A549 (cell line): ENCODE data around the gene HOXB5. TPM values are rescaled to one million over a fixed set of nuclear protein-coding genes. Genes with fewer than 3 reads are reported as not detected.

ENCODE experiments used
- ATAC-seq, 2 experiments: fragments of 200-7000 bp in 1 of 2; fragments of >200 bp in 1 of 2; cut with Nextera tagmentation in 1 of 2; cut with Tn5 transposase in 1 of 2; 3 replicates each; pipeline versions ENCODE4 v1.8.0 to v1.9.1; 2018 to 2020; ENCODE audit warnings: mild to moderate bottlenecking in 1 of 2, moderate library complexity in 1 of 2
- CTCF ChIA-PET: fragments of 300-600 bp; sonication (Branson Sonifier 250); formaldehyde crosslinking; extraction: SDS; loops from one replicate; lab custom pipeline; 2021; ENCODE audit warnings: antibody characterized with exemption, inconsistent platforms; lab: Yijun Ruan, JAX
- POLR2A ChIA-PET: fragments of 350-600 bp; formaldehyde crosslinking; extraction: SDS; loops from one replicate; lab custom pipeline; 2021; ENCODE audit warnings: antibody characterized with exemption, inconsistent platforms; lab: Yijun Ruan, JAX
- DNase-seq, 2 experiments: peaks; one replicate each; pipeline versions ENCODE4 v3.0.0 to v3.0.0-alpha.2; 2011 to 2016; ENCODE audit warnings: low read depth in 1 of 2, low spot score in 1 of 2
- FAIRE-seq: peaks from 2 replicates; lab custom pipeline; 2011; peaks lifted over from hg19 to GRCh38; lab: Jason Lieb, UNC
- H3K27ac ChIP-seq, 2 experiments: fragments of >200 bp; sonication (Bioruptor Twin); formaldehyde crosslinking; 3 replicates each; pipeline ENCODE4 v1.5.1; 2016 to 2017
- H3K4me1 ChIP-seq: fragments of >200 bp; sonication (Bioruptor Twin); formaldehyde crosslinking; 3 replicates; pipeline ENCODE4 v1.6.1; 2016
- H3K4me2 ChIP-seq: fragments of >200 bp; sonication (Bioruptor Twin); formaldehyde crosslinking; 3 replicates; pipeline ENCODE4 v1.6.1; 2016
- H3K4me3 ChIP-seq: fragments of >200 bp; sonication (Bioruptor Twin); formaldehyde crosslinking; 3 replicates; pipeline ENCODE4 v1.5.1; 2016
- H3K9me3 ChIP-seq: fragments of >200 bp; sonication (Bioruptor Twin); formaldehyde crosslinking; 3 replicates; pipeline ENCODE4 v1.6.1; 2016
- CBX2 ChIP-seq: fragments of 200-600 bp; sonication (generic); IDR thresholded peaks from 2 replicates; pipeline ENCODE4 v1.6.1; 2016; ENCODE audit warnings: low read depth, mild to moderate bottlenecking, borderline replicate concordance
- CBX8 ChIP-seq: fragments of 200-600 bp; sonication (generic); IDR thresholded peaks from 2 replicates; pipeline ENCODE4 v1.6.1; 2016
- CEBPB ChIP-seq, 2 experiments: fragments of >200 bp in 1 of 2; sonication (Bioruptor Twin) in 1 of 2; formaldehyde crosslinking in 1 of 2; IDR thresholded peaks; 2 replicates each; pipeline ENCODE4 v1.6.1; 2012 to 2016
- CHD4 ChIP-seq: fragments of 200-600 bp; sonication (generic); IDR thresholded peaks from 2 replicates; pipeline ENCODE4 v1.6.1; 2016; ENCODE audit warnings: antibody characterized with exemption, mild to moderate bottlenecking, borderline replicate concordance
- FOSL2 ChIP-seq, 2 experiments: fragments of 450-650 bp in 1 of 2; fragments of >200 bp in 1 of 2; sonication (Bioruptor Twin) in 1 of 2; formaldehyde crosslinking; IDR thresholded peaks; 2 replicates each; pipeline versions ENCODE4 v1.5.0 to v1.6.1; 2016 to 2020; ENCODE audit warnings: mild to moderate bottlenecking in 1 of 2, moderate library complexity in 1 of 2
- GATA3 ChIP-seq: IDR thresholded peaks from 2 replicates; pipeline ENCODE4 v1.6.1; 2012; ENCODE audit warnings: borderline replicate concordance
- JUNB ChIP-seq: fragments of >200 bp; sonication (Bioruptor Twin); formaldehyde crosslinking; IDR thresholded peaks from 2 replicates; pipeline ENCODE4 v1.6.1; 2016
- MAZ ChIP-seq: fragments of 150-350 bp; IDR thresholded peaks from 2 replicates; pipeline ENCODE4 v1.6.1; 2014; ENCODE audit warnings: antibody characterized with exemption, low read depth, low read length, borderline replicate concordance
- PHF8 ChIP-seq: fragments of 200-600 bp; sonication (generic); IDR thresholded peaks from 2 replicates; pipeline ENCODE4 v1.6.1; 2016; ENCODE audit warnings: low read depth, mild to moderate bottlenecking, antibody characterized with exemption, moderate library complexity, borderline replicate concordance
- RARB ChIP-seq: fragments of 250-450 bp; sonication (Bioruptor Pico); IDR thresholded peaks from 2 replicates; pipeline ENCODE4 v1.8.0; 2021; ENCODE audit warnings: mild to moderate bottlenecking, moderate library complexity
- SMC3 ChIP-seq: fragments of >200 bp; sonication (Bioruptor Twin); formaldehyde crosslinking; IDR thresholded peaks from 3 replicates; pipeline ENCODE4 v1.6.1; 2018; ENCODE audit warnings: inconsistent platforms
- TFCP2L1 ChIP-seq: fragments of 250-450 bp; sonication (Bioruptor Pico); IDR thresholded peaks from 2 replicates; pipeline ENCODE4 v1.5.0; 2021; ENCODE audit warnings: mild to moderate bottlenecking
- ZNF302 ChIP-seq: fragments of 250-450 bp; sonication (Bioruptor Pico); IDR thresholded peaks from 2 replicates; pipeline ENCODE4 v1.9.0; 2021; ENCODE audit warnings: inconsistent platforms, mild to moderate bottlenecking, moderate library complexity
- ZSCAN20 ChIP-seq: fragments of 250-450 bp; sonication (Bioruptor Pico); IDR thresholded peaks from 2 replicates; pipeline ENCODE4 v1.8.0; 2022; ENCODE audit warnings: mild to moderate bottlenecking, moderate library complexity
- WGBS: methylation state at CpG from one replicate; pipeline ENCODE4 v1.1.6; 2017; ENCODE audit errors: missing lambda C conversion rate; 5-methylcytosine and 5-hydroxymethylcytosine counted together
- polyA plus RNA-seq, 4 experiments: library from polyadenylated mRNA; depleted of rRNA in 3 of 4; stranded (reverse); fragments of >200 nt; fragmentation: RNase III in 1 of 4; extraction: RNeasy Plus Mini Kit Qiagen cat#74134 plus additional on column Dnase treatment in 1 of 4; gene quantifications; 2 replicates in 3 of 4; 3 replicates in 1 of 4; pipeline ENCODE4 v1.2.3, GENCODE V29; 2011 to 2017
- TF ChIP-seq, protein P1 (sequence below): fragments of 250-450 bp; sonication (Bioruptor Pico); IDR thresholded peaks from 2 replicates; pipeline ENCODE4 v1.5.0; 2021; ENCODE audit warnings: mild to moderate bottlenecking, moderate library complexity, borderline replicate concordance
- TF ChIP-seq, protein P2 (sequence below): fragments of 450-650 bp; IDR thresholded peaks from 2 replicates; pipeline ENCODE4 v1.6.1; 2014; ENCODE audit warnings: antibody characterized with exemption
- TF ChIP-seq, protein P3 (sequence below): fragments of >200 bp; sonication (Bioruptor Twin); formaldehyde crosslinking; IDR thresholded peaks from 3 replicates; pipeline ENCODE4 v1.5.1; 2016
- TF ChIP-seq, protein P4 (sequence below): IDR thresholded peaks from 2 replicates; pipeline ENCODE4 v1.6.1; 2012
- TF ChIP-seq, protein P5 (sequence below): fragments of 250-450 bp; sonication (Bioruptor Pico); IDR thresholded peaks from 2 replicates; pipeline ENCODE4 v1.5.0; 2020; ENCODE audit warnings: low read depth, mild to moderate bottlenecking, moderate library complexity
- TF ChIP-seq, protein P6 (sequence below): fragments of >200 bp; sonication (Bioruptor Twin); formaldehyde crosslinking; IDR thresholded peaks from 3 replicates; pipeline ENCODE4 v1.6.1; 2016

Gene HOXB5
- polyA plus RNA-seq, 2 of the 4 experiments (the other 2 are of a cell fraction): 2.5 to 3.0 TPM

DNA sequence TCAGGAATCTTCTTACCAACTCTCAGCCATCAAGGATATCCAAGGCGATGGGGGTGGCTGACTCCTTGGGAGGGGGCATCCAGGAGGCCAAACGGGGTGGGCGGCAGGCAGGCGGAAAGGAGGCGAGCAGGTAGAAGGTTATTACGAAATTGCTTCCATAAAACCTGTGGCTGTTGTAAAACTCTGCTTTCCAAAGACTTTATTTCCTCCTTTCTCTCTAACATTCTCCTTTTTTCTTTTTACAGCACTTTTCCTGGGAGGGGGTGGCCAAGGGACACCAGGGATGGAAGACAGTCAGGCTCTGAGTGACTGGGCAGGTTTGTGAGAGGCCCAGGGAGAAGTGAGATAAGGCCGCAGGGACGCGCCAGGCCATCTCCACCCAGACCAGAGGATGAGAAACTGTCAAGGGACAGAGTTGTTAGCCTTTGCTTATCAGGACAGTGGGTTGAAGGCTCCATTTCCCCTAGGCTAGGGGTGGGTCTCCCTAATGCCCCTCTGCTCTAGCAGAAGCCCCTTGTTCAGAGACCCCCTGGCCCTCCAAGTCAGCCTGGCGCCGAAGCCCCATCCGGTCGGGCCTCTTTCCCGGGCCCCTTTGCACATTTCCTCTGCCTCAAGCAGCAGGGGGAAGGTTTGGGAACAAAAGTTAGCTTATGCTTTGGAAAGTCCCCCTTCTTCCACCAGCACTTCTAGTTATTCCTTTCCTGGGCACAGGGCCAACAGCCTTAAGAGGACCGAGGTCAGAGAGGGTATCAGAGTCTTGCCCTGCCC is 37.5 kb upstream of the HOXB5 start:
- ATAC-seq (no peak), FAIRE-seq (no peak), DNase-seq (no peak)
- H3K4me2 ChIP-seq: no peak overlapping the region
- peak in 1 of 2 experiments; percentile 17; a peak in 1 of 4 replicates for TF ChIP-seq CEBPB (IDR thresholded peaks at IDR 0.05)
- no peak for TF ChIP-seq CBX2
- H3K27ac ChIP-seq: no peak overlapping the region
- H3K9me3 ChIP-seq: no peaks in the 10 kb centered on the region
- WGBS: 81% methylated on average over 15 of the region's 15 CpGs
- peaks cover 19% of the 10 kb centered on the region for H3K4me1 ChIP-seq
- ChIA-PET POLR2A (no interaction called here), CTCF (interaction anchor here (1.0 to 2.3 kb wide), 8 partner anchors 8 to 248 kb away, joined by 3 to 19 read pairs (median 5); no protein-coding TSS in a partner anchor)
- H3K4me3 ChIP-seq: no peak overlapping the region

DNA sequence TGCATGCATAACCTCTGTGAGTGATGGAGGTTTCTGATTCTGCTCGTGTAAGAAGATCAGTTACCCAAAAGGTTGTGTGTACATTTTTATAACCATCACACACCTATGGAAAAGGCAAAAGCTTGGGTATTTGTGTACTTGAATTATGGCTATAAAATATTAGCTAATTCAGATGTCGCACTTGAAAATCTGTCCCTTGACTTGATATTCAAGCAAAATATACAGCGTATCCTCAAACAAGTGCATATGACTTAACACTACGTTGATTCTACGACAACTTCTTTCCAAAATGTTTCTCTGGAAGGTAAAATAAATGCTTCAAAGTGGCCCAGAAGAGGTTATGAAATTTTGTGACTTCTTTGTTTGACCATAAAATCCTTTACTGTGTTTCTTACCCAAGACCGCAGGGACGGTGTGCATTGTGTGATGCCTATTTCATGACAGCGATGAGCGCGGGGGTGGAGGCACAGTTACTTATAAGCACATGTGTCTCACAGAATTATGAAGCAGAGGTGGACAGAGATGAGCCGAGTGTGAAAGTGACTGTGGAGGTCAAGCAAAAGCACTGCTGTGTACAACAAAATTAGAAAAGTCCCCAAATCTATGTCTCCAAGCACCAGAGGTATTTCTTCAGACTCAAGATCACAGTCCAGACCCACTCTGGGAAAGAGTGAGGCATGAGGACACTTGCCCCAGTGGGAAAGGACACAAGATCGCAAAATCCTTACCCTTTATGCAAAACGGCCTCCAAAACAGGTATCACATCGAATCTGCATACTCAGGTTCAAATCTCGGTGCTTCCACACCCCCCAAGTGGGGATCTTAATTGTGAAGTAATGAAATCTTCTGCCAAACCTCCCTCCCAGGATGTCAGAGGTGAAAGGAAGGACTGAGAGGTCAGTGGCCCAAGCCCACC is 36.7 kb upstream of the HOXB5 start:
- Histone ChIP-seq H3K4me2 (no peak overlapping the region), H3K9me3 (no peaks in the 10 kb centered on the region), H3K27ac (no peak overlapping the region), H3K4me1 (peaks cover 15% of the 10 kb centered on the region; the same call in 2 of the 3 replicates), H3K4me3 (no peak overlapping the region)
- 84% methylated on average over 15 of the region's 15 CpGs for WGBS
- no peak for FAIRE-seq
- ChIA-PET POLR2A (no interaction called here), CTCF (interaction anchor here (1.0 to 5.8 kb wide), 3 partner anchors 8 to 25 kb away, joined by 3 to 118 read pairs (median 14); no protein-coding TSS in a partner anchor)
- ATAC-seq: no peak
- TF ChIP-seq SMC3 (no peak), FOSL2 (IDR thresholded peaks at IDR 0.05) (no peak), FOSL2 (CRISPR knock-in tag; IDR thresholded peaks at IDR 0.05) (no peak), ZSCAN20 (no peak), CHD4 (no peak), JUNB (no peak), GATA3 (no peak), TFCP2L1 (no peak), MAZ (no peak), CEBPB (IDR thresholded peaks at IDR 0.05) (no peak), RARB (CRISPR knock-in tag) (no peak), PHF8 (no peak), ZNF302 (CRISPR knock-in tag) (no peak), CBX8 (no peak)
- TF ChIP-seq, protein P1, sequence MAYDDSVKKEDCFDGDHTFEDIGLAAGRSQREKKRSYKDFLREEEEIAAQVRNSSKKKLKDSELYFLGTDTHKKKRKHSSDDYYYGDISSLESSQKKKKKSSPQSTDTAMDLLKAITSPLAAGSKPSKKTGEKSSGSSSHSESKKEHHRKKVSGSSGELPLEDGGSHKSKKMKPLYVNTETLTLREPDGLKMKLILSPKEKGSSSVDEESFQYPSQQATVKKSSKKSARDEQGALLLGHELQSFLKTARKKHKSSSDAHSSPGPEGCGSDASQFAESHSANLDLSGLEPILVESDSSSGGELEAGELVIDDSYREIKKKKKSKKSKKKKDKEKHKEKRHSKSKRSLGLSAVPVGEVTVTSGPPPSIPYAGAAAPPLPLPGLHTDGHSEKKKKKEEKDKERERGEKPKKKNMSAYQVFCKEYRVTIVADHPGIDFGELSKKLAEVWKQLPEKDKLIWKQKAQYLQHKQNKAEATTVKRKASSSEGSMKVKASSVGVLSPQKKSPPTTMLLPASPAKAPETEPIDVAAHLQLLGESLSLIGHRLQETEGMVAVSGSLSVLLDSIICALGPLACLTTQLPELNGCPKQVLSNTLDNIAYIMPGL (CRISPR knock-in tag): no peak
- TF ChIP-seq, protein P2, sequence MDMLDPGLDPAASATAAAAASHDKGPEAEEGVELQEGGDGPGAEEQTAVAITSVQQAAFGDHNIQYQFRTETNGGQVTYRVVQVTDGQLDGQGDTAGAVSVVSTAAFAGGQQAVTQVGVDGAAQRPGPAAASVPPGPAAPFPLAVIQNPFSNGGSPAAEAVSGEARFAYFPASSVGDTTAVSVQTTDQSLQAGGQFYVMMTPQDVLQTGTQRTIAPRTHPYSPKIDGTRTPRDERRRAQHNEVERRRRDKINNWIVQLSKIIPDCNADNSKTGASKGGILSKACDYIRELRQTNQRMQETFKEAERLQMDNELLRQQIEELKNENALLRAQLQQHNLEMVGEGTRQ: no peak
- no peak for DNase-seq

DNA sequence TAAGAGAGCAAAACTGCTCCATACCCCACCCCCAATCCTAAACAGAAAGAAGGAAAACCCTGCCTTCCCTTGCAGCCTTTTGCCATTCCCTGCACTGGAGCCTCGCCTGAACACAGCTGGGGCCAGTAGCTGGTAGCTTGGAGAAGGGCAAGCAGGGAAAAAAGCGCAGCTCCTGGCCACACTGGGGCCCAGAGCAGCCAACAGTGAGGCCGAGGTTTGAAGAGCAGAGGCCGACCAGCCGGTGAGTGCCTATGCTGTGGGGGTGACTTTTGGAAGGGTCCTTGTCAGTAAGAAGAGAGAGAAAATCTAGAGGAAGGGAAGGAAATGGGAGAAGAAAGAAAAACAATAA is 35.8 kb upstream of the HOXB5 start:
- Histone ChIP-seq H3K27ac (no peak overlapping the region), H3K4me1 (peaks cover 18% of the 10 kb centered on the region; the same call in 2 of the 3 replicates), H3K9me3 (no peaks in the 10 kb centered on the region), H3K4me2 (no peak overlapping the region), H3K4me3 (no peak overlapping the region)
- DNase-seq (no peak), ATAC-seq (no peak), FAIRE-seq (no peak)
- CTCF ChIA-PET: interaction anchor here (1.0 to 5.8 kb wide), 5 partner anchors 9 to 176 kb away, joined by 3 to 118 read pairs (median 3); no protein-coding TSS in a partner anchor
- 90% methylated on average over 5 of the region's 5 CpGs for WGBS
- POLR2A ChIA-PET: no interaction called here
- TF ChIP-seq, protein P1 (CRISPR knock-in tag): no peak
- TF ChIP-seq, protein P3, sequence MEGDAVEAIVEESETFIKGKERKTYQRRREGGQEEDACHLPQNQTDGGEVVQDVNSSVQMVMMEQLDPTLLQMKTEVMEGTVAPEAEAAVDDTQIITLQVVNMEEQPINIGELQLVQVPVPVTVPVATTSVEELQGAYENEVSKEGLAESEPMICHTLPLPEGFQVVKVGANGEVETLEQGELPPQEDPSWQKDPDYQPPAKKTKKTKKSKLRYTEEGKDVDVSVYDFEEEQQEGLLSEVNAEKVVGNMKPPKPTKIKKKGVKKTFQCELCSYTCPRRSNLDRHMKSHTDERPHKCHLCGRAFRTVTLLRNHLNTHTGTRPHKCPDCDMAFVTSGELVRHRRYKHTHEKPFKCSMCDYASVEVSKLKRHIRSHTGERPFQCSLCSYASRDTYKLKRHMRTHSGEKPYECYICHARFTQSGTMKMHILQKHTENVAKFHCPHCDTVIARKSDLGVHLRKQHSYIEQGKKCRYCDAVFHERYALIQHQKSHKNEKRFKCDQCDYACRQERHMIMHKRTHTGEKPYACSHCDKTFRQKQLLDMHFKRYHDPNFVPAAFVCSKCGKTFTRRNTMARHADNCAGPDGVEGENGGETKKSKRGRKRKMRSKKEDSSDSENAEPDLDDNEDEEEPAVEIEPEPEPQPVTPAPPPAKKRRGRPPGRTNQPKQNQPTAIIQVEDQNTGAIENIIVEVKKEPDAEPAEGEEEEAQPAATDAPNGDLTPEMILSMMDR: no peak
- TF ChIP-seq, protein P4, sequence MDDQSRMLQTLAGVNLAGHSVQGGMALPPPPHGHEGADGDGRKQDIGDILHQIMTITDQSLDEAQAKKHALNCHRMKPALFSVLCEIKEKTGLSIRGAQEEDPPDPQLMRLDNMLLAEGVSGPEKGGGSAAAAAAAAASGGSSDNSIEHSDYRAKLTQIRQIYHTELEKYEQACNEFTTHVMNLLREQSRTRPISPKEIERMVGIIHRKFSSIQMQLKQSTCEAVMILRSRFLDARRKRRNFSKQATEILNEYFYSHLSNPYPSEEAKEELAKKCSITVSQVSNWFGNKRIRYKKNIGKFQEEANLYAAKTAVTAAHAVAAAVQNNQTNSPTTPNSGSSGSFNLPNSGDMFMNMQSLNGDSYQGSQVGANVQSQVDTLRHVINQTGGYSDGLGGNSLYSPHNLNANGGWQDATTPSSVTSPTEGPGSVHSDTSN: no peak
- TF ChIP-seq, protein P5, sequence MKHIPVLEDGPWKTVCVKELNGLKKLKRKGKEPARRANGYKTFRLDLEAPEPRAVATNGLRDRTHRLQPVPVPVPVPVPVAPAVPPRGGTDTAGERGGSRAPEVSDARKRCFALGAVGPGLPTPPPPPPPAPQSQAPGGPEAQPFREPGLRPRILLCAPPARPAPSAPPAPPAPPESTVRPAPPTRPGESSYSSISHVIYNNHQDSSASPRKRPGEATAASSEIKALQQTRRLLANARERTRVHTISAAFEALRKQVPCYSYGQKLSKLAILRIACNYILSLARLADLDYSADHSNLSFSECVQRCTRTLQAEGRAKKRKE: no peak
- TF ChIP-seq, protein P6, sequence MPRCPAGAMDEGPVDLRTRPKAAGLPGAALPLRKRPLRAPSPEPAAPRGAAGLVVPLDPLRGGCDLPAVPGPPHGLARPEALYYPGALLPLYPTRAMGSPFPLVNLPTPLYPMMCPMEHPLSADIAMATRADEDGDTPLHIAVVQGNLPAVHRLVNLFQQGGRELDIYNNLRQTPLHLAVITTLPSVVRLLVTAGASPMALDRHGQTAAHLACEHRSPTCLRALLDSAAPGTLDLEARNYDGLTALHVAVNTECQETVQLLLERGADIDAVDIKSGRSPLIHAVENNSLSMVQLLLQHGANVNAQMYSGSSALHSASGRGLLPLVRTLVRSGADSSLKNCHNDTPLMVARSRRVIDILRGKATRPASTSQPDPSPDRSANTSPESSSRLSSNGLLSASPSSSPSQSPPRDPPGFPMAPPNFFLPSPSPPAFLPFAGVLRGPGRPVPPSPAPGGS: no peak
- no peak for TF ChIP-seq CBX2
